HG02981 (cell line): ENCODE results near the gene TLNRD1.

Experiments
- ATAC-seq: cut with Tn5 transposase; IDR thresholded peaks from one replicate; pipeline ENCODE4 v1.9.1; 2021; ENCODE audit warnings: mild to moderate bottlenecking, moderate library complexity; ENCODE audit not compliant: unreplicated experiment

The TLNRD1 gene

GRCh38 chr15:81025721-81026370, 25.1 kb downstream of the TLNRD1 start:
- no peak for ATAC-seq

DNA sequence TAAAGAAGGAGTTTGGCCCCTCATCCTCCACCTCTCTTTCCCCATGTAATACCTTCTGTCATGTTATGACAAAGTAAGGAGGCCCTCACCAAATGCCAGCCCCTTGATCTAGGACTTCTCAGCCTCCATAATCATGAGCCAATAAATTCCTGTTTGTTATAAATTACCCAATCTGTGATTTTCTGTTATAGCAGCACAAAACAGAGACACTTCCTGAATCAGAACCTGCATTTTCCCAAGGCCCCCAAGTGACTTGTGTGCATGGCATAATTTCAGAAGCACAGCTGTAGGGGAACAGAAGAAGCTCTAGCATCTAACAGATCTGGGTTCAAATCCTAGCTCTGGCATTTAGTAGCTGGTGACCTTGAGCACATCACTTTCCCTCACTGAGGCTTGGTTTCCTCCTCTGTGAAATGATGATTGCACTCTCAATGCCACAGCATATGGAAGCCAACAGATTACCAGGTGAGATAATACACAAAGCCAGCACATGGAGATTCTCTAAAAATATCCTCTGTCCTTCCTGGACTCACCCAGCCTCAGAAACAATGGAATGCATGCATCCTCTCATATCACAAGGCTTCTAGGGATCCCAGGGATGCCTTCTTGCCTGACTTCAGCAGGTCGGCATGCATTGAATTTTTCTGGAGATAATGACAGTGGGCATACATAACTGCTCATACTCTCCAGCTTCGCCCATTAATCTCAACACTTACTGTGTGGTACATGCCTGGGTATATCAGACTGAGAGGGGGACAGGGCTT, 26.3 kb downstream of the TLNRD1 start:
- ATAC-seq, result no peak

DNA sequence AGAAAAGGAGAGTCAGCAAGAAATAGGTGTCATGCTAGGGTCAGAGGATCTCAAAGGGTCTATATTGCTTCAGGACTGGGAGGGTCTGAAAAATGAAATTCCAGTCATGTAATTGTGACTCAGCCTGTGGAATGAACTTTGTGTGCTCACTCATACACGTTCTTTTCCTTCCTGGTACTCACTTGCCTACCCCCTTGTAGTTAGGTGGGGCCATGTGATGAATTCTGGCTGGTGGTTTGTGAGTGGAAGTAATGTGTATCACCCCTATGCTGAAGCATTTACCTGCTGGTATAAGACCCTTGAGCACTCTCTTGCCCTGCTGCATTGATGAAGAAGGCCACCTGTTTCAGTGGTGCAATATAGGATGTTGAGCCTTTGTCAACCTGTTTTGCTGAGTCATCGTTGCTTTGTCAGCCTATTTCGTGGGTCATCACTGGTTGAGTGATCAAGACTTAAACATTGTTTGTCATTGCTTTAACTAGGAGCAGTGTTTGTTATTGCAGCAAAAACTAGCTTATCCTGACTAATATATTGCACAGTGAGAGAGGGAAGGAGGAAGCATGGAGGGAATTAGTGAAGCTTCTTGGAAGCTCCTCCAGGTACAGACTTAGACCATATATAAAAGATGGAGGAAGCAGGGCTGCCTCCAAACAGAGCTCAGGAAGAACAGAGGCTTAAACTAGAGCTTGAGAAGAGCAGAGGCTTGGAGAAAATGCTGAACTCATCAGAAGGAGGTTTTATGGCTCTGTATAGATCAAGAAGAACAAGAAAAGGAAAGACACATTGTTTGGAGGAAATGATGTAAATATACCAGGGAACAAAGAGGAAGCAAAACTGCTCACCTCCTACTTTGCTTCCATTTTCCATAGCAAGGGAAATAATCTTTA, 28.9 kb downstream of the TLNRD1 start:
- no peak for ATAC-seq

GRCh38 chr15:81030301-81030750, 29.6 kb downstream of the TLNRD1 start:
- ATAC-seq, result no peak

DNA sequence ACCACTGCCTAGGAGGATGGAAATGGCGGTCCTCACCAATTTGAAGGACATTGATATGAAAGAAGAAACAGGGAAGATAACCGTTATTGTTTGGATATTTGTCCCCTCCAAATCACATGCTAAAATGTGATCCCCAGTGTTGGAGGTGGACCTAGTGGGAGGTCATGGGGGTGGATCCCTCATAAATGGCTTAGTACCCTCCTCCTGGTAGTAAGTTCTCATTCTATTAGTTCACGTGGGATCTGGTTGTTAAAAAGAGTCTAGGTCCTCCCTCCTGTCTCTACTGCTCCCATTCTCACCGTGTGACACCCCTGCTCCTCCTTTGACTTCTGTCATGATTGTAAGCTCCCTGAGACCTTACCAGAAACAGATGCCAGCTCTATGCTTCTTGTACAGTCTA, 30.5 kb downstream of the TLNRD1 start:
- no peak for ATAC-seq

DNA sequence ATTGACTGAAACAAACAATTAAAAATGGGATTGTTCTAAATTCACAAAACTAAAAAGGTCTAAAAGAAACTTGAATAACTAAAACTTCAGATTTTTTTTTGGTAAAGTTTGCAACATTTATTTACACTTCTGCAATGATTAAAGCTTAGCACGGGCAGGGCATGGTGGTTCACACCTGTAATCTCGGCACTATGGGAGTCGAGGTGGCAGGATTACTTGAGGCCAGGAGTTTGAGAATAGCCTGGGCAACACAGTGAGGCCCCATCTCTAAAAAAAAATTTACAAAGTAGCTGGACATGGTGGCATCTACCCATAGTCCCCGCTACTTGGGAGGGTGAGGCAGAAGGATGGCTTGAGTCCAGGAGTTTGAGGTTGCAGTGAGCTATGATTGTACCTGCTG, 31.6 kb downstream of the TLNRD1 start:
- no peak for ATAC-seq

DNA sequence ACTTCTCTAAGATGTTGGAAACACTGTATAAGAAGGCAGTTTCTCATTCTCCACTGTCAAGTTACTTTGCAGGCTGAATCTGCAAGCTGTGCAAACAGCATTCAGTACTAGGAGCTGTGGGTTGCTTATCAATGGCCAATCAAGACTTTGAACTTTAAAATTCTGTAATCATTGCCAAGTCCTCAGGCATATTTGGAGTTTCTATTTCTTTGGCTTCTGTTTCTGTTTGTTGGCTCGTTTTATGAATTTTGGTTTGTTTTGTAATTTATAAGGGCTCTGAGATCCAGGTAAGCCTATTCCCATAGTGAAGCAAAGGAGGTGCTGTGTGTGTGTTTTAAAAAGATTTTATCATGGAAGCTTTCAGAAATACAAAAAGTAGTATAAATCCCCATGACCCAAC, 32.1 kb downstream of the TLNRD1 start:
- no peak for ATAC-seq

GRCh38 chr15:81033508-81033907, 32.8 kb downstream of the TLNRD1 start:
- ATAC-seq, result no peak

DNA sequence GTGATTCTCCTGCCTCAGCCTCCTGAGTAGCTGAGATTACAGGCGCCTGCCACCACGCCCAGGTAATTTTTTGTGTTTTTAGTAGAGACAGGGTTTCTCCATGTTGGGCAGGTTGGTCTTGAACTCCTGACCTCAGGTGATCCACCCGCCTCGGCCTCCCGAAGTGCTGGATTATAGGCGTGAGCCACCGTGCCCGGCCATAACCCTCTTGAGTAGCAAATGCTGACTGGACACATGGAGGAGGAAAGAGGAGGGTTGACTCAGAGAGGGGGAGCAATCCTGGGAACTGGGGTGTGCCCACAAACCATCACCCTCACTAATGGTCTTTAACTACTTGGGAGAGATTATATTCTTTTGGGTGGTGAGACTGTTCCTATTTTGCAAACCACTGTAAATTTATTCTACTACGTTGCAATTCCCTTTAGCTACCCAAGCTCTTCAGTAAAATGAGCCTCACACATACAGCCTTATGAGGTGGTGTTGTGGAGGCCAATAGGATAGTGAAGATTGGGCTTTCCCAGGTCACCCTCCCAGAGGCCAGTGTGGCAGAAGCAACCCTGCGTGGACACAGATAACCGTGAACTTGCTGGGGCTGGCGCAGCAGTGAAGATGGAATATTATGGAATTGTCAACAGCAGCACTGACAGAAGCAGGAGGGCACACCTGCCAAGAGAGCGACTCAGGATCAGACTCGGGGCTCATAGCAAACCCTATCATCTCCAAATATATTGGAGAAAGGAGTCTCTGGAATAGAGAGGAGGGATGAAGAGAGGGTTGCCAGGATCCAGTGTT, 37.4 kb downstream of the TLNRD1 start:
- no peak for ATAC-seq

- ATAC-seq, result no peak
Measured at GRCh38 chr15:81038975-81039607, 38.4 kb downstream of the TLNRD1 start.

- no peak for ATAC-seq
Measured at GRCh38 chr15:81040757-81041156, 40.0 kb downstream of the TLNRD1 start.

GRCh38 chr15:81043281-81043934, 42.7 kb downstream of the TLNRD1 start:
- ATAC-seq, result no peak

DNA sequence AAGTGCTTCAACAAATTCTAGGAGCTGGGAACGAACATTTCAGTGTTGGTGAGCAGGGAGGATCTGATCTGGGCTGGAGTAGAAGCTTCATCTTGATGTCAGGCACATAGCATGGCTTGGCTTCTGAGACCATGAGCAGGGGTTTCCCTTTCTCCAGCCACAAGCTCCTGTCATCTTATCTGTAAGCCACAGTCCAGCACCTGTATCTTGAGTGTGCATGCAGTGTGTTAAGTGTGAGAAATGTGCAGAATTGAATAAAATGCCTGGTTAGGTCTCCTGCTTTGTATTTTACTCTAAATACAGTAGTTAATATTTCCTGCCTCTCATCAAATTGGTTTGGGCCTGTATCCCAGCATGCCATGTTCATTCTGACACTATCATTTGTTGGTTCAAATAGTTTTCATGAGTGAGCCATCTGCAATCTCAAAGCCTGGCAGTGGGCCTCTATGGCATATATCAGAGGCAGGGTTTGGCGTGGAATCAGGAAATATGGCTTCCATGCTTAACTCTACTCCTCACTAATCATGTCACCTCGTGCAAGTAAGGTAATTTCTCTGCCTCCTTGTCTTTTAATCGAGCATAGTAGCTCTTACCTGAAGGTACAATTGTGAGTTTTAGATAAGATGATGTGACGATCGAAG, 43.3 kb downstream of the TLNRD1 start:
- ATAC-seq, result no peak

- no peak for ATAC-seq
Measured at GRCh38 chr15:81046290-81046689, 45.6 kb downstream of the TLNRD1 start.

- no peak for ATAC-seq
Measured at GRCh38 chr15:81047928-81048327, 47.2 kb downstream of the TLNRD1 start.

- no peak for ATAC-seq
Measured at GRCh38 chr15:81049835-81050234, 49.1 kb downstream of the TLNRD1 start.

DNA sequence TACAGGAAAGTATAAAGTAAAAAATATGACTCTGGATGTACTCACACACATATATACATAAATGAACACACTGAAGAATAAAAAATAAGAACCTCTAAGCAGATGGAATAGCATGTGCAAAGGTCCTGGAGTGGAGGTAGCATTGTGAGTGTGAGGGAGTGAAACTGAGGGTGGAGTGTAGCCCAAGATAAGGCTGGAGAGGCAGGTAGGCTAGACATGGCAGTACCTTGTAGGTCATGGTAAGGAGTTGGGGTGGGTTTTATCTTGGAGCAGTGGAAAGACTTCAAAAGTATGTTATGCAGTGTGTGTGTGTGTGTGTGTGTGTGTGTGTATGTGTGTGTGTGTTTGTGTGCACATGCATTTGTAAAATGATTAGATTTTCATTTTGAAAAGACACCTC, 49.5 kb downstream of the TLNRD1 start:
- ATAC-seq, result no peak

DNA sequence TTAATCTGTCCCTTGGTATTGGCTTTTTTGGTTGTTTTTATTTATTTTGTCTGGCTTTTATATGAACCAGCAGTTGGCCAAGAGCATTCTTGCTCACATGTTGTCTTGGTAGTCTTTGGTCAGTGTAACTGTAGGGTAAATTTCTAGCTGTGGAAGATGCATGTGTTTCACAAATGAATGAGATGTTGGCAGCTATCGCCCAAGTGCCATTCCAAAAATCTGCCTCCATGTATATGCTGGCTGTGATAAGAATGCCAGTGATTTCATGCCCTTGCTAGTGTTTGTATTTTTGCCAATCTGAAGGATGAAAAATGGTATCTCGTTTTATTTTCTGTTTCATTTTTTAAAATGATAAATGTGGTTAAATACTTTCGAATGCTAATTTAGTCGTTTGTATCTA, 50.1 kb downstream of the TLNRD1 start:
- ATAC-seq, result no peak

- no peak for ATAC-seq
Measured at GRCh38 chr15:81052046-81052445, 51.3 kb downstream of the TLNRD1 start.
